H7 (cell line): ENCODE data around the gene RERG. TPM values are rescaled to one million over a fixed set of nuclear protein-coding genes. Genes with fewer than 3 reads are reported as not detected.
"Not testable (repeated sequence)": the region's sequence is repeated elsewhere in the genome, so short reads cannot be mapped to it uniquely, and the experiment has no call there.

Experiments used
- DNase-seq: peaks from one replicate; pipeline ENCODE4 v3.0.0; 2012
- H3K27me3 ChIP-seq: 2 replicates; pipeline ENCODE4 v1.6.0; 2011; ENCODE audit warnings: mild to moderate bottlenecking, low read length; ENCODE audit not compliant: control insufficient read depth, insufficient read depth
- H3K36me3 ChIP-seq: replicated peaks from 2 replicates; pipeline ENCODE4 v1.5.1; 2011; ENCODE audit warnings: low read length; ENCODE audit not compliant: control insufficient read depth, insufficient read depth
- H3K4me3 ChIP-seq: 2 replicates; pipeline ENCODE4 v1.5.1; 2011; ENCODE audit warnings: low read depth, mild to moderate bottlenecking, control low read depth, low read length, moderate library complexity; ENCODE audit not compliant: insufficient read depth
- total RNA-seq: library from RNA; depleted of rRNA; stranded (reverse); fragments of >200 nt; shearing (Covaris generic); gene quantifications from 2 replicates; pipeline ENCODE4 v1.2.3, GENCODE V29; 2014; rRNA removed

Gene RERG
- total RNA-seq, 1 experiment from 2014 or later, result not detected

GRCh38 chr12:15115434-15115833, 105.8 kb downstream of the RERG start:
- Histone ChIP-seq H3K27me3 (no peaks in the 10 kb centered on the region), H3K4me3 (no peak overlapping the region), H3K36me3 (no peaks in the 10 kb centered on the region)
- no peak for DNase-seq

GRCh38 chr12:15114501-15114900, 106.7 kb downstream of the RERG start:
- DNase-seq, result no peak

GRCh38 chr12:15092826-15093225, 128.4 kb downstream of the RERG start:
- H3K27me3 ChIP-seq, result no peaks in the 10 kb centered on the region
- DNase-seq, result no peak
- no peak overlapping the region for H3K4me3 ChIP-seq
- no peaks in the 10 kb centered on the region for H3K36me3 ChIP-seq

More at GRCh38 chr12:15114501-15114900, 106.7 kb downstream of the RERG start:
- Histone ChIP-seq H3K36me3 (no peaks in the 10 kb centered on the region), H3K27me3 (no peaks in the 10 kb centered on the region), H3K4me3 (no peak overlapping the region)

GRCh38 chr12:15090441-15090840, 130.8 kb downstream of the RERG start:
- Histone ChIP-seq H3K4me3 (no peak overlapping the region), H3K27me3 (no peaks in the 10 kb centered on the region), H3K36me3 (no peaks in the 10 kb centered on the region)
- DNase-seq, result no peak

GRCh38 chr12:15088105-15088504, 133.1 kb downstream of the RERG start:
- DNase-seq, result no peak
- no peak overlapping the region for H3K4me3 ChIP-seq
- H3K27me3 ChIP-seq, result no peaks in the 10 kb centered on the region
- H3K36me3 ChIP-seq, result no peaks in the 10 kb centered on the region

- H3K27me3 ChIP-seq, H3K4me3 ChIP-seq, H3K36me3 ChIP-seq, DNase-seq: not testable (repeated sequence)
Observed at GRCh38 chr12:15077751-15078150, 143.5 kb downstream of the RERG start.

GRCh38 chr12:15074351-15074750, 146.9 kb downstream of the RERG start:
- DNase-seq, result no peak
- Histone ChIP-seq H3K36me3 (no peaks in the 10 kb centered on the region), H3K27me3 (no peaks in the 10 kb centered on the region), H3K4me3 (no peak overlapping the region)

GRCh38 chr12:15059123-15059522, 162.1 kb downstream of the RERG start:
- no peak for DNase-seq
- H3K27me3 ChIP-seq, result no peaks in the 10 kb centered on the region
- H3K4me3 ChIP-seq, result no peak overlapping the region
- H3K36me3 ChIP-seq, result no peaks in the 10 kb centered on the region

Other genes starting within 250 kb of the RERG start
- not detected in 2 replicates for gene PDE6H, start 248.4 kb downstream of the RERG start, total RNA-seq
- gene PTPRO, start 101.1 kb upstream of the RERG start, total RNA-seq, result 0.42 TPM in 1 of 2 replicates, not detected in the other